ENCODE measurements around the gene KRT38.

KRT38 gene

GRCh38 chr17:41392278-41392677 lies 48.5 kb downstream of the KRT38 start:
- TF ChIP-seq CTCF (IDR thresholded peaks at IDR 0.05; ENCODE audit: low read depth, low read length), result no peak
- no peak overlapping the region for H3K4me3 ChIP-seq (ENCODE audit: low read depth, low read length)

GRCh38 chr17:41391535-41391934 lies 49.2 kb downstream of the KRT38 start:
- no peak for TF ChIP-seq CTCF (IDR thresholded peaks at IDR 0.05; ENCODE audit: low read depth, low read length)
- H3K4me3 ChIP-seq (ENCODE audit: low read depth, low read length), result no peak overlapping the region

GRCh38 chr17:41390411-41390938 lies 50.3 kb downstream of the KRT38 start:
- TF ChIP-seq CTCF (IDR thresholded peaks at IDR 0.05; ENCODE audit: low read depth, low read length), result no peak
- H3K4me3 ChIP-seq (ENCODE audit: low read depth, low read length), result no peak overlapping the region

- no peak for TF ChIP-seq CTCF (IDR thresholded peaks at IDR 0.05; ENCODE audit: low read depth, low read length)
- no peak overlapping the region for H3K4me3 ChIP-seq (ENCODE audit: low read depth, low read length)
Observed at GRCh38 chr17:41387670-41388069, 53.1 kb downstream of the KRT38 start.

- no peak for TF ChIP-seq CTCF (IDR thresholded peaks at IDR 0.05; ENCODE audit: low read depth, low read length)
- no peak overlapping the region for H3K4me3 ChIP-seq (ENCODE audit: low read depth, low read length)
Observed at GRCh38 chr17:41386227-41386626, 54.6 kb downstream of the KRT38 start.

All from WI38 (cell line).